Lower lobe of right lung (tissue), 2 donors: Measurements from ENCODE around the gene MEX3A. TPM values are rescaled to one million over a fixed set of nuclear protein-coding genes. Genes with fewer than 3 reads are reported as not detected.

Experiments
- ATAC-seq, 2 donors: fragments of 200-7000 bp; cut with Tn5 transposase; one replicate each; pipeline ENCODE4 v1.9.1; 2020 to 2022; ENCODE audit warnings: mild to moderate bottlenecking in 2 of 2, moderate library complexity in 2 of 2
- DNase-seq: peaks from one replicate; pipeline ENCODE4 v3.0.0-alpha.2; 2020
- H3K27ac ChIP-seq: fragments of 200-600 bp; one replicate; pipeline ENCODE4 v1.8.0; 2022
- H3K27me3 ChIP-seq: fragments of 200-600 bp; one replicate; pipeline ENCODE4 v1.8.0; 2022; ENCODE audit warnings: low read depth
- H3K36me3 ChIP-seq: fragments of 200-600 bp; one replicate; pipeline ENCODE4 v1.8.0; 2022; ENCODE audit warnings: mild to moderate bottlenecking
- H3K4me1 ChIP-seq: fragments of 200-600 bp; one replicate; pipeline ENCODE4 v1.8.0; 2022
- H3K4me3 ChIP-seq: fragments of 200-600 bp; one replicate; pipeline ENCODE4 v1.8.0; 2022; ENCODE audit warnings: mild to moderate bottlenecking
- H3K9me3 ChIP-seq: fragments of 200-600 bp; one replicate; pipeline ENCODE4 v1.8.0; 2022
- intact Hi-C: fragments of 100-400 bp; cut with DNase I; formaldehyde crosslinking; loops from one replicate; pipeline ENCODE4 v1.11.0; 2022
- total RNA-seq: library from RNA; stranded (reverse); fragmentation: NEBNext Ultra II Directional; extraction: Animal tissue kit (Norgen Biotek cat#: 25700); gene quantifications from one replicate; pipeline ENCODE4 v1.2.1, GENCODE V29; 2021
- TF ChIP-seq, protein P1 (sequence below): fragments of 200-600 bp; IDR thresholded peaks from one replicate; pipeline ENCODE4 v1.8.0; 2022; ENCODE audit warnings: antibody characterized with exemption, mild to moderate bottlenecking
- donor health status: DM: no; HTN: yes; CAD: no; lungs with severe emphysema.

MEX3A gene
- total RNA-seq, 1 donor from 2014 or later: 0.74 TPM

DNA sequence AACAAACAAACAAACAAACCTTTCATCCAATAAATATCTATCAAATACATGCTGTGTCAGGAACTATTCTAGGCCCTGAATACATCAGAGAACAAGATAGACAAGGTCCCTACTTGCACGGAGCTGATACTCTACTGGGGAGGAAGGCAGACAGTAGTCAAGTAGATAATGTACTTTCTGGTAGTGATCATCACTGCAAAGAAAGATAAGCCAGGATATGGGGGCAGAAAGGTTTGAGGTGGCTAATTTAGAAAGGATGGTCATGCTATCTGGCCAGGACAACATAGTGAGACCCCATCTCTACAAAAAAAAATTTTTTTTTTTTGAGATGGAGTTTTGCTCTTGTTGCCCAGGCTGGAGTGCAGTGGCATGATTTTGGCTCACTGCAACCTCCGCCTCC, 9.3 kb upstream of the MEX3A start:
- no peak for ATAC-seq
- DNase-seq: no peak
- no peaks in the 10 kb centered on the region for H3K36me3 ChIP-seq
- TF ChIP-seq, protein P1, sequence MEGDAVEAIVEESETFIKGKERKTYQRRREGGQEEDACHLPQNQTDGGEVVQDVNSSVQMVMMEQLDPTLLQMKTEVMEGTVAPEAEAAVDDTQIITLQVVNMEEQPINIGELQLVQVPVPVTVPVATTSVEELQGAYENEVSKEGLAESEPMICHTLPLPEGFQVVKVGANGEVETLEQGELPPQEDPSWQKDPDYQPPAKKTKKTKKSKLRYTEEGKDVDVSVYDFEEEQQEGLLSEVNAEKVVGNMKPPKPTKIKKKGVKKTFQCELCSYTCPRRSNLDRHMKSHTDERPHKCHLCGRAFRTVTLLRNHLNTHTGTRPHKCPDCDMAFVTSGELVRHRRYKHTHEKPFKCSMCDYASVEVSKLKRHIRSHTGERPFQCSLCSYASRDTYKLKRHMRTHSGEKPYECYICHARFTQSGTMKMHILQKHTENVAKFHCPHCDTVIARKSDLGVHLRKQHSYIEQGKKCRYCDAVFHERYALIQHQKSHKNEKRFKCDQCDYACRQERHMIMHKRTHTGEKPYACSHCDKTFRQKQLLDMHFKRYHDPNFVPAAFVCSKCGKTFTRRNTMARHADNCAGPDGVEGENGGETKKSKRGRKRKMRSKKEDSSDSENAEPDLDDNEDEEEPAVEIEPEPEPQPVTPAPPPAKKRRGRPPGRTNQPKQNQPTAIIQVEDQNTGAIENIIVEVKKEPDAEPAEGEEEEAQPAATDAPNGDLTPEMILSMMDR: no peak
- H3K9me3 ChIP-seq: no peaks in the 10 kb centered on the region
- H3K27me3 ChIP-seq: no peaks in the 10 kb centered on the region
- H3K4me3 ChIP-seq: no peak overlapping the region
- H3K27ac ChIP-seq: no peak overlapping the region
- intact Hi-C loops: no loop called here
- H3K4me1 ChIP-seq: peaks cover 24% of the 10 kb centered on the region

DNA sequence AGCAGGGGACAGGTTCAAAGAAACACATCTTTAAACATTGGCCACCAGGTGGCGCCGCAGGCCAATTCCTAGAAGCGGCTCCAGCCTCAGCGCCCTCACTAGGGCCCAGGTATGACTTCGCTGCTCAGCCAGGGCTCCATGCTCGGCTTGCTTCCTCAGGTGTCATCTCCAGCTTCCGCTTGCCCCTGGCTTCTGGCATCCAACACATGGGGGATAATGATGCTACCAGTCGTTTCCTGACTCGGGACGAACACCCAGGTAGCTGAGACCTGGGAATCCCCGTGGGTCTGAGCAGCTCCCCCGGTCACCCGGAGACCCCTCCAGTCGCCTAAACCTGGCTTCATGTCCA, 8.5 kb upstream of the MEX3A start:
- Histone ChIP-seq H3K36me3 (no peaks in the 10 kb centered on the region), H3K9me3 (no peaks in the 10 kb centered on the region), H3K4me1 (peaks cover 16% of the 10 kb centered on the region), H3K27ac (peak overlapping the region; percentile 7), H3K27me3 (no peaks in the 10 kb centered on the region), H3K4me3 (no peak overlapping the region)
- ATAC-seq (peak; percentile 88), DNase-seq (peak; percentile 89)
- intact Hi-C loops: no loop called here
- TF ChIP-seq, protein P1: peak; percentile 82

- no peak for DNase-seq
- ATAC-seq: peak; percentile 39 to 51
- Histone ChIP-seq H3K4me1 (peaks cover 15% of the 10 kb centered on the region), H3K9me3 (no peaks in the 10 kb centered on the region), H3K27me3 (no peaks in the 10 kb centered on the region), H3K27ac (peak overlapping the region; percentile 7), H3K4me3 (no peak overlapping the region), H3K36me3 (no peaks in the 10 kb centered on the region)
- intact Hi-C loops: no loop called here
- TF ChIP-seq, protein P1: no peak
Measured at GRCh38 chr1:156090138-156090839, 8.0 kb upstream of the MEX3A start.

DNA sequence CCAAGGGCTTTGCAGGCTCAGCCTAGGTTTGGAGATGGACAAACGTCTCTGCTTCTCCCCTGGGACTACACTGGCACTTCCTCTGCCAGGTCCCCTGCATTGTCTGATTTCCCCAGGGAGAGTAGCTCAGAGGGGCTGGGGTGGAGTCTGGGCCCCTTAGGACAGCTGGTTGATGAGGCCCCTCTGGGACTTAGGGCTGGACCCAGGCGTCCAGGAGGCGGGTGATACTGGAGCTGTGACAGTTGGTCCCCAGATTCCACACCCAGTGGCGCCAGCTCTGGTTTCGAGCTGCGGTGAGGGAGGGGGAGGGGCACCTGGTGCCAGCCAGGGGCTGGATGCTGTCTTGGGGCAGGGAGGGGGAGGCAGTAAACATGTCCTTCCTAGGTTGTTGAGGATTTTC, 7.4 kb upstream of the MEX3A start:
- intact Hi-C loops: no loop called here
- ATAC-seq (peak; percentile 1 to 8), DNase-seq (no peak)
- peaks cover 15% of the 10 kb centered on the region for H3K4me1 ChIP-seq
- TF ChIP-seq, protein P1: no peak
- no peaks in the 10 kb centered on the region for H3K27me3 ChIP-seq
- H3K36me3 ChIP-seq: no peaks in the 10 kb centered on the region
- peak overlapping the region; percentile 7 for H3K27ac ChIP-seq
- no peaks in the 10 kb centered on the region for H3K9me3 ChIP-seq
- H3K4me3 ChIP-seq: no peak overlapping the region

- H3K27ac ChIP-seq: no peak overlapping the region
- DNase-seq (peak; percentile 74), ATAC-seq (peak; percentile 35 to 46)
- no peak overlapping the region for H3K4me3 ChIP-seq
- TF ChIP-seq, protein P1: no peak
- intact Hi-C loops: no loop called here
- no peaks in the 10 kb centered on the region for H3K9me3 ChIP-seq
- no peaks in the 10 kb centered on the region for H3K36me3 ChIP-seq
- no peaks in the 10 kb centered on the region for H3K27me3 ChIP-seq
- H3K4me1 ChIP-seq: peaks cover 34% of the 10 kb centered on the region
Measured at GRCh38 chr1:156086256-156086662, 4.0 kb upstream of the MEX3A start.
